Astrocyte of the hippocampus (primary cell): ENCODE results near the gene TMEM135.
"Not testable (repeated sequence)": the region's sequence is repeated elsewhere in the genome, so short reads cannot be mapped to it uniquely, and the experiment has no call there.

Experiments
- DNase-seq: peaks from one replicate; pipeline ENCODE4 v3.0.0; 2011; ENCODE audit warnings: low read depth, low spot score

TMEM135 gene

GRCh38 chr11:87037450-87038234, at the start of gene TMEM135:
Gene TMEM135, plus strand, starts transcription at chr11:87037934. Its CDS starts 112 bp downstream, at chr11:87038046.
- DNase-seq = peak; percentile 96

DNA sequence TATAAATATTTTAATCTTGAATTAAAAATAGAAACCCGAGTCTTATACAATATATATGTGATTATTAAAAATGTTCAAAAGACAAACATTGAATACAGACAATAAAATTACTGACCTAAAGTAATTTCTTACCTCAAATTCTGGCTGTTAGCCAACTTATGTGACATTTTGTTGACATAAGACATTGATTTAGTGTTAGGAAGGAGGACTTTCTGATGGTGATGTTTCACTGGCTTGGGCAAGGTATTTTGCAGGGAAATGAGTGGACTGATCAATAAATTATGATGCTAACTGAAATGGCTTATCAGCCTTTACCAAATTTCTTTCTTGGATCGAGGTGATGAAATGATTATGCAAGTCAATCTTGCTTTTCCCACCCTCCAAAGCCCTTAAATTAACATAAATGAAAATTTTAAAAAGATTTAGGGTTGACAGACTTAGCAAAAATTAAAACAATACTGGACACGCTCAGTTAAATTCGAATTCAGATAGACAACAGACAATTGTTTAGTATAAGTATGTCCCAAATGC, 49.3 kb upstream of the TMEM135 start:
- DNase-seq = no peak

DNA sequence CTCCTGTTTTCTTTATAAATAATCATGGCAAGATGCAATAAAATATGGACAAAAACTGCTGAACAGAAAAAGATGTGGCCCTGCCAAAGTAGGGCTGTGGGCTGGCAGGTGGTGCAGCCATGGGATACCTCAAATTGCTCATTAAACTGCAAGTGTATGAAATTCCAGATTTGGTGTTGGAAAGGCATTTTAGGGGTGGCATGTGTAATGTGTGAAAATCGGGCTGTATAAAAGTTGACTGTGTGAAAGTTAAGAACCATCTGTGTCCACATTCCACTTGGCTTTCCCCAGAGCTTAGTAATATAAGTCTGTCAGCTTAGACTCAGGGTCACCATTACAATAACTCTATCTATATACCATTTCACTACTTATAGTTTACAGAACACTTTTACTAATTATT, 47.7 kb upstream of the TMEM135 start:
- peak; percentile 51 for DNase-seq

- peak; percentile 90 for DNase-seq
These were observed 47.2 kb upstream of the TMEM135 start for GRCh38 chr11:86990515-86990914.

DNA sequence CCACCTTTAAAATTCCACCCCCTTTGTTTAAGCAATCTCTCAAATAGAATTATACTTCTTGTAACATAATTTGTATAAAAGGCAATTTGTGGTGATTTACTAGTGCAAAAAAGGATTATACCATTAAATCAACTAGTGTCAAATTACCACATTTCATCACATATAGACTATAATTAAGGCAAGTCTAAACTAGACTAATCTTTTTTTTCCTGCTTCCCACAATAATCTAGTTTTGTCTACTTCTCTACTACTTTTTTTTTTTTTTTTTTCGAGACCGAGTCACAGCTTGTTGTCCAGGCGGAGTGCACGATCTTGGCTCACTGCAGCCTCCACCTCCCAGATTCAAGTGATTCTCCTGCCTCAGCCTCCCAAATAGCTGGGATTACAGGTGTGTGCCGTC, 46.4 kb upstream of the TMEM135 start:
- no peak for DNase-seq

DNA sequence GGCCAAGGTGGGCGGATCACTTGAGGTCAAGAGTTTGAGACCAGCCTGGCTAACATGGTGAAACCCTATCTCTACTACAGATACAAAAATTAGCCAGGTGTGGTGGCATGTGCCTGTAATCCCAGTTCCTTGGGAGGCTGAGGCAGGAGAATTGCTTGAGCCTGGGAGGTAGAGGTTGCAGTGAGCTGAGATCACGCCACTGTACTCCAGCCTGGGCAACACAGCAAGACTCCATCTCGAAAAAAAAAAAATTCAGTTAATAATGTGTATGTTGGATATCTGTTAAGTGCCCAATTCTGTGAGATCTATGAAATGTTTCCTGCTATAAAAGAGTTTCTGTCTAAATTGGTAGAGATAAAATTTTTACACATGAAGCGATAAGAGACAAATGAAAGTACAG, 45.4 kb upstream of the TMEM135 start:
- DNase-seq = not testable (repeated sequence)

DNA sequence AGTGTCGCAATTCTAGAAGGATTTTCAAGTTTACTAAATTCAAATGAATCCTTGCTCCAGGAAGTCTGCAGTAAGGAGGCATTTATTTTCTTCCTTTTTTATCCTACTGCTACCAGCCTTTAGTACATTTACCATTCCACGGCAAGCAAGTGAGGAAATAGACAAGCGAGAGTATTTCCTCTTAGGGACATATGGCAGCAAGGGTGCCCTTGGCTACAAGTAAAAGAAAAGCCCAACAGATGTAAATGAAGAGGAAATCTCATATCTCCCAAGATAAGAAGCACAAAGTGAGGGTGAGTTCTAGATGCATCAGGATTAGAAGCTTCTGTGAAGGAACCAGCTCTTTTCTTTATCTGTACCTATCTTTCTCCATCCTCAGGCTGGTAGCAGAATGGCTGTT, 44.7 kb upstream of the TMEM135 start:
- no peak for DNase-seq

- DNase-seq = no peak
These were observed 40.7 kb upstream of the TMEM135 start for GRCh38 chr11:86996953-86997570.

DNA sequence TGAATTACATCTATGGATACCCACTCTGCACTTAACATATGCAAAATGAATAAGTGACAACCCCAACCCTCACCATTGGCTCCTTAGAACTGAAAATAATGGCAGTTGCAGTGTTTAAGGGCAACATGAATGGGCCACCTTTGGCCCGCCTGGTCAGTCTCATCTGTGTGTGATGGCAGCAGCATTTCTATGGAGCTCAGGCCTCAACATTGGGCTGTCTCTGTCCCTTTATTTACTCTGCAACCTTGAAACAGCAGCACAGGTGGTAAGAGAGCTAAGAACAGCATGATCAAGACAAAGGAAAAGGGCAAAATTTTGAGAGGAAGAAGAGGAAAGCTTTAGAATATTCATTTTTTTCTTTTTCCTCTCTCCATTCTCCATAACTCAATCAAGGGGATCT, 38.3 kb upstream of the TMEM135 start:
- DNase-seq = no peak

GRCh38 chr11:86999859-87000753, 37.6 kb upstream of the TMEM135 start:
- peak; percentile 67 for DNase-seq

- no peak for DNase-seq
These were observed 34.8 kb upstream of the TMEM135 start for GRCh38 chr11:87002918-87003317.

- not testable (repeated sequence) for DNase-seq
These were observed 33.5 kb upstream of the TMEM135 start for GRCh38 chr11:87004281-87004680.

- no peak for DNase-seq
These were observed 32.2 kb upstream of the TMEM135 start for GRCh38 chr11:87005569-87005921.

- DNase-seq = no peak
These were observed 31.7 kb upstream of the TMEM135 start for GRCh38 chr11:87006035-87006434.

DNA sequence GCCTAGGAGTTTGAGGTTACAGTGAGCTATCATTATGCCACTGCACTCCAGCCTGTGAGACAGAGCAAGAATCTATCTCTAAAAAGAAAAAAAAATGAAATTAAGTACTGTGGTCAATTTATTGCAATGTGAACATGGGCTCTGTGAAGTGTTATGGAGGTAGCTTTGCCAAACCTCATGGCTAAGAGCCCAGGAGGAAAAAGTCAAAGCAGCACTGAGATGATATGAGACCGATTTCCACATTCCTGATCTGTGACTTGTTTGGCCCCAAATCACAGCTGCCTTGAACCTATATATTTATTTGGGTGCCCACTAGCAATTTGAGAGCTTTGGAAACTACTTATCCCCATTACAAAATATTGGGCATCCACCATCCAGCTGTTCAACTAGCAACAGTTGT, 29.8 kb upstream of the TMEM135 start:
- peak; percentile 85 for DNase-seq

- DNase-seq = no peak
These were observed 25.6 kb upstream of the TMEM135 start for GRCh38 chr11:87012089-87012488.

DNA sequence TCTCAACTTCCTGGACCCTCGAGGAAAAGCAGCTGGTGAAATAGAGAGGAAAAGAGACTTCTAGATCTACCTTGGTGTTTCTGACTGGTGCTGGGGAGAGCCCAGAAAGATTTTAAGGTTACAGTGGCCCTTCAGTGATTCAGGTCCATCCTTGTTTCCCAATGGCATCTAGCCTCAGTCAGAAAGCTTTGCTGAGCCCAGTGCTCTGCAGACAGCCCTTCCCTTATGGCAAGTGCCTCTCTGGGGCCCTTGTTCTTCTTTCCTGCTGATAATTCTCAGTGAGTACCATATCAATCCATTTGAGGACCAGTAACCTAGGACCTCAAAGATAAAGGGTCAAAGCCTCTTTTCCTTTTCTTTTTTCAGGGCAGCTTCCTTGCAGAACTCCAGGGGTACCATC, 25.1 kb upstream of the TMEM135 start:
- DNase-seq = no peak

- no peak for DNase-seq
These were observed 23.6 kb upstream of the TMEM135 start for GRCh38 chr11:87013912-87014825.

GRCh38 chr11:87015645-87016044, 22.1 kb upstream of the TMEM135 start:
- DNase-seq = no peak

GRCh38 chr11:87019613-87020271, 18.0 kb upstream of the TMEM135 start:
- DNase-seq = no peak
